Measurements from ENCODE around the gene GGACT. TPM values are rescaled to one million over a fixed set of nuclear protein-coding genes. Genes with fewer than 3 reads are reported as not detected.

The GGACT gene
- total and polyA plus RNA-seq, 2 experiments from 2014 or later: 0.24 to 1.0 TPM

DNA sequence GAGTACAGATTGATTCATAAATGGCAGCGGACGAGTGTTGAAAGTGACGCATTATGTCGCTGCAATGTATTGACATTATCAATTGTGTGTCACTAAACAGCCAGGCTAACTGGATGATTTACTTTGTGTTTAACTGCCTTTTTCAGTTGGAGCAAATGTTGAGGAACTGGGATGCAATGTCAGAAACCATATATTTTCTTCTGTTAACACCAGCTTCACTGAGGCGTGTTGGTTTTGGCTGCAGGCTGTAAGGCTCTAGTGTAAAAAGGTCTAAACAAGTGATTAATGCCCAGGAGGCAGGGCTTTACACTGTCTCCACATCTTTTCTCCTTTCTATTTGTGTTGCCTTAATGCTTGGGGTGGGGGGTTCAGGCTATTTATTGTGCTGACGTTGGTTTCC lies 80.1 kb downstream of the GGACT start:
- no peaks in the 10 kb centered on the region for H3K9me2 ChIP-seq (ENCODE audit: insufficient read depth)
- H3K27ac Mint-ChIP-seq: peak overlapping the region; percentile 78
- H3K4me3 ChIP-seq: no peak overlapping the region
- no peaks in the 10 kb centered on the region for H3K36me3 ChIP-seq (ENCODE audit: insufficient read depth)
- H3K36me3 Mint-ChIP-seq (ENCODE audit: low read depth): no peaks in the 10 kb centered on the region; the same call in 1 of the 3 replicates
- H3K27me3 Mint-ChIP-seq (ENCODE audit: insufficient read depth, low read depth, poor library complexity): peaks cover 3% of the 10 kb centered on the region
- H3F3A ChIP-seq (replicated peaks; ENCODE audit: low read depth): no peaks in the 10 kb centered on the region; the same call in 1 of the 2 replicates
- H3K4me3 Mint-ChIP-seq: no peak overlapping the region
- no peaks in the 10 kb centered on the region for H3K27me3 ChIP-seq (ENCODE audit: insufficient read depth)
- no peaks in the 10 kb centered on the region for H3K9me3 Mint-ChIP-seq
- peak overlapping the region; percentile 1; the same call in 1 of the 2 replicates for H3K4me2 ChIP-seq
- ATAC-seq (no peak), DNase-seq (ENCODE audit: low spot score) (no peak)
- H2AFZ ChIP-seq: no peak overlapping the region
- peak overlapping the region; percentile 82 for H3K27ac ChIP-seq (ENCODE audit: low read depth)
- no peaks in the 10 kb centered on the region for H4K20me1 ChIP-seq (replicated peaks; ENCODE audit: insufficient read depth)
- no peaks in the 10 kb centered on the region for H3K79me2 ChIP-seq (replicated peaks; ENCODE audit: insufficient read depth)
- no peak for TF ChIP-seq ZNF462 (CRISPR knock-in tag; IDR thresholded peaks at IDR 0.05)
- TF ChIP-seq ZNF114 (CRISPR knock-in tag; IDR thresholded peaks at IDR 0.05): no peak
- no peak for TF ChIP-seq ETS1 (IDR thresholded peaks at IDR 0.05)
- H3K4me1 Mint-ChIP-seq: peaks cover 62% of the 10 kb centered on the region
- H3K4me1 ChIP-seq (ENCODE audit: insufficient read depth): peaks cover 39% of the 10 kb centered on the region

Measured in GM23338 (cell line).